HG03025 (cell line): ENCODE results near the gene CNOT2.

Source experiments
- ATAC-seq: cut with Tn5 transposase; IDR thresholded peaks from one replicate; pipeline ENCODE4 v1.9.1; 2021; ENCODE audit warnings: mild to moderate bottlenecking, moderate library complexity; ENCODE audit not compliant: unreplicated experiment, low FRiP score

The CNOT2 gene

DNA sequence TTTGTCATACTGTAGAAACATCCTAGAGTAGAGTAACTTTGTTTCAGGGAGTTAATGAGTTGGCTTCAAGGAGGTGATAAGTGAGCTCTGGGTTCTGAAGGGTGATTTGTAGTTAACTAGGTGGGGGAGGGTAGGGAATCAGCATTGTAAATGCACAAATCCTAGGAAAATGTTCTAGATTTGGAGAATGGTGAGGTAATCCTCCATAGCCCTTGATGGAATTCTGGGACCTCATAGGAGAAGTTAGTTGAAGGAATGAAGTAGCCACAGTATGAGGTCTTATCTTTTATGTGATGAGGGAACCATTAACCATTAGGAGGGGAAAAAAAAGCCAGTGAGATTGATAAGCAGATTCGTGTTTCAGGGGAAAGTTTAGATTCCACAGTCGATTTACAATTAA lies 8.0 kb downstream of the CNOT2 start:
- no peak for ATAC-seq

DNA sequence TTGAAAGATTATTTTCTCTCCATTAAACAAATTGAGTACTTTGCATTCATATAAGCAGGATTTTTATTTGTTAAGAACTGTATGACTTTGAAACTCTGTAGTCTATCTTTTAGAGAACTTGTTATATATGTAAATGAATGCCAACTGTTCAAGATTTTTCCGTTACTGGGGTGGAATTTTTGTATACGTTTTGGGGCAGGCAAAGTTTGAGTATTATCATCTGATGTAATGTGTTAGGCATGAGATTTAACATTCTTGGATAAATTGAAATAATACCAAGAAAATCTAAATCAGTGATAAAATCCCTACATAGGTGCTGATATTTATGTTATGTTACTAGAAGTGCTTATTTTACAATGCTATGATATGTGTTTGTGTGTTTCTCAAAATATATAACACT lies 8.4 kb downstream of the CNOT2 start:
- no peak for ATAC-seq

DNA sequence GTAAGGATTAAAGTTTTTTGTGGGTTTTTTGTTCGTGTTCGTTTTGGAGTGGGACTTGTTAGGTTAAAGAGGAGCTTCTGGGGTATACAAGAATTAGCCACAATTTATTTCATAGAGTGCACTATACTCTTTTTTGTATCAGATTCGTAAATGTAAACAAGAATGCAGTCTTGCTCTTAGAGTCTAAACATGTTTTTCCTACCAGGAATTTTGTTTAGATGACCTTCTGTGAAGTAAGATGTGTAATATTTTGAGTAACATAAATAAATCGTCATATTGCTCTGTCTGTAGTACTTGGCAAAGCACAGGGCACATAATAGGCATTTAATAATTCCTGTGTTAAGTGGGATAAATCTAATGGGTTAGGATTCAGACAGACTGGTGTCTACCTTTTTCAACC lies 9.6 kb downstream of the CNOT2 start:
- ATAC-seq = no peak

DNA sequence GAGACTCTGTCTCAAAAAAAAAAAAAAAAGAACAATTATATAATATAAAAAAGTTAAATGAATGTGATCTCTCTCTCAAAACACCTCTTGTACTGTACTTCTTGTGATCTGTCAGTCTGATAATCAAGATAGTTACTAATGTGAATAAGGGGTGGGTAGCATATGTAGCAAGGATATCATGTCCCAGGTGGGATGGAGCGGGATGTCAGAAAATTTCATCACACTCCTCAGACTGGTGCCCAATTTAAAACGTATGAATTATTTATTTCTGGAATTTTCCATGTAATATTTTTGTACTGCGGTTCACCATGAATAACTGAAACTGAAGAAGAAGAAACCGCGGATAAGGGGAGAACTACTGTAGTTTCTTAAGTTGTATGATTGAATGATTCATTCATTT lies 11.0 kb downstream of the CNOT2 start:
- ATAC-seq = no peak

DNA sequence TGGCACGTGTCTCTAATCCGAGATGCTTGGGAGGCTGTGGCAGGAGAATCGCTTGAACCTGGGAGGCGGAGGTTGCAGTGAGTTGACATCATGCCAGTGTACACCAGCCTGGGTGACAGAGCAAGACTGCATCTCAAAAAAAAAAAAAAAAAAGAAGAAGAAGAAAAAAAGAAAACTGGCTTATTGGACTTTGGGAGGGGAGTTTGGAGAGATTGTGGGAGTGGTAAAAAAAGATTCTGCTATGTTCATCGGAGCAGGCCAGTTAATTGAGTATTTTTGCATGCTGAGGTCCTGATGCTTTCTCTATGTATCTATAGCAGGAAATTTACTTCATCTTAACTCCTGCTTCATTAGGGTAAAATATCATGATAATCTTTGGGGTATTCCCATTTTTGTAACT lies 11.6 kb downstream of the CNOT2 start:
- no peak for ATAC-seq

DNA sequence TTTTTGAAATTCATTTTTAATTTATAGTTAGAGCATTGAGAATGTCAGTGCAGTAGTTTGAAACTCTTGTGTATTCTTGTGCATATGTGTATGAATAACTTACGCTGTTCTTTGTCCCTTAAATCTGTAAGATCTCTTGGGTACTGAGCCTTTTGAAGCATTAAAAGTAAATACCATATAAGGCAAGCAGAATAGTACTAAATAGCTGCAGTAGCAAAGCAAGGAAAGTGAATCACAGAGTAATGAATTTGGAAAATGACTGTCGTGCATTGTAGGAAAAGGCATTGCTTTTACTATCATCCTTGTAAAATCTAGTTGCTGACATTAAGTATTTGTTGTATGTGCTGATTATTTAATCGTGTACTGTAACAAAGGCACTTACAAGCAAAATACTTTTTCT lies 12.1 kb downstream of the CNOT2 start:
- no peak for ATAC-seq

DNA sequence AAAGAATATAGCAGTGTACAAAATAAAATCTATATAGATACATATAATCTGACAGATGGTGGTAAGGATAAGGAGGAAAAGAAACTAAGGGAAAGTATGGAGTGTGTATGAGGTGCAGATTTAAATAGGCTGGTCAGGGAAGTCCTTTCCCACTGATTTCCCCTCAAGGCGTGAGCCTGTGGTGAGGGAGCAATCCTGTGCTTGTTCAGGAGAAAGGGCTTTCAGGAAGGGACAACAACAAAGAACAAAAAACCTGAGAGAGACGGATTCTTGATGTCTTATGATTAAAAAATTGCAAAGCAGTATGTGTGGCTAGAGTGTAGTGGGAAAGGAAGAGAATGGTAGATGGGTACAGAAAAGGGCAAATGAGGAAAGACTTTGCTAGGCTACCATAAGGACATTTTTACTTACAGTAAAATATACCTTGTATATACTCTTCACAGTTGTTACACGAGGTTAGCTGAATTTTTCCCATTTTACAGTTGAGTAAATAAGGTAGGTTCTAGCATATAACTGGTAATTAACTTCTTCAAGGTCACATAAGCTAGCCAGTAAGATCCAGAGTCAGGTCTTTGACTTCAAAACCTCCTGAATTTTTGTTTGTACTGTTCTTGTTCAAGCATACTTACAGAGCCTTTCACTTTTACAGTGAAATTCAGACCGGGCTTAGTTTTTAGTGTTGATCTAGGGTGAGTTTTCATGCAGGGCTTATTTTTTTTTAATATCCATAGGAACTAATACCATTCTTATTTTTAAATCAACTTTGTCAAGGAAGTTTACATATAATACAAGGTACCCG lies 15.6 kb downstream of the CNOT2 start:
- ATAC-seq = no peak

DNA sequence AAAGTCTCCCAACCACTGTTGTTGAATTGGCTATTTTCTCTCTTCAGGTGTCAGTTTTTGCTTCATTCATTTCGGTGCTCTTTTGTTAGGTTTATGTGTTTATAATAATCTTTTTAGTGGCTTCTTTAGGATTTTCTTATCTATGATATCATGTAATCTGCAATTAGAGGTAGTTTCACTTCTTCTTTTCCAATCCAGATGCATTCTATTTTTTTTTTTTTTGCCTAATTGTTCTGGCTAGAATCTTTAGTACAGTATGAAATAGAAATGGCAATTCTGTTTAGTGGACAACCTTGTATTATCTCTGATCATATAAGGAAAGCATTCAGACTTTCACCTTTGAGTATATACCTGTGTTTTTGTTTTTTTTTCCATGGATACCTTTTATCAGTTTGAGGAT lies 17.4 kb downstream of the CNOT2 start:
- no peak for ATAC-seq

DNA sequence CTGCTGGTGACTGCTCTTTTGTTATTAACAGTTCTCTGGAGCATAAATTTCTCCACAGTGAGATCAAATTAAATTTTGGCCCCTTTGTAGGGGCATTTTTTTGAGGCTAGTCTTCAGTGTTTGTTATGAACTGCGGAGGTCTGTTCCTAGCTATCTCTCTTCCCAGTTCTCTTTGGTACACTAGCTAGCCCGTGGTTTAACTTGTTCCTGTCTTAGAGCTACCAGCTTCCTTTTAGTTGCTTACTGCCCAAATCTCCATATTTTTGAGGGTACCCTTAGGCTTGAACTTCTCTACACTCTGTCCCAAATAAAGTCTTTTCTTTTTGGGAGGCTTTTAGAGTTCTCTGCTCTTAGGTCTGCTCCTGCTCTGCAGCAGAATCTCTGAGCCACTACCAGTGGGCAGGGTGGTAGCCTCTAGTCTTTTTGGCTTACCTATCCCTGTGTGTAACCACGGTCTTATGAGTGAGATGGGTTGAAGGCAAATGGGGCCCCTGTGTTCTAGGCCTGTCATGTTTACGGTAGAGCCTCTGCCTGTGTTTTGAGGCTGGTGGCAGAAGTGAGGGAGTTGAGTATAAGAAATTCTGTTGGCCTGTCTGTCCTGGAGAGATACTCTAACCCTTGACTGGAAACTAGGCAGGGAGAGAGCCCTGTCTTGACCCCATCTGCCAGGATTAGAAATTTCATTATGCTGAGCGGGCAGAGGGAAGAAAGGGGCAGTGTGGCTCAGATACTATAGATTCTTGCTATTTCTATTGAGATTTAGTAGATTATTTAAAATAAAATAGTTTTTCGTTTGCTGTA lies 21.0 kb downstream of the CNOT2 start:
- ATAC-seq = no peak

DNA sequence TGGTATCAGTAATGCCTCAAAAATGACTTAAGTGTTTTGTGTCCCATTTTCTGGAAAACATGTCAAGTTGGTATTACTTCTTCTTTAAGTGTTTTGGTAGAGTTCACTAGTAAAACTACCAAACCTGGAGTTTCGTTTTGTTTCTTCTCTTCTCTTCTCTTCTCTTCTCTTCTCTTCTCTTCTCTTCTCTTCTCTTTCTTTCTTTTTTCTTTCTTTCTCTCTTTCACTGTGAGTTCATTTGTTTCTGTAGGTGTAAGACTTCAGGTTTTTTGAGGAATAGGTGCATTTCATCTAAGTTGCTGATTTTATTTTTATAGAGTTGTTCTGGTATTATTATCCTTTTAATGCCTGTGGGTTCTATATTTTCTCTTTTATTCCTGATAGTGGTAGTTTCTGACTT lies 21.9 kb downstream of the CNOT2 start:
- ATAC-seq = no peak

DNA sequence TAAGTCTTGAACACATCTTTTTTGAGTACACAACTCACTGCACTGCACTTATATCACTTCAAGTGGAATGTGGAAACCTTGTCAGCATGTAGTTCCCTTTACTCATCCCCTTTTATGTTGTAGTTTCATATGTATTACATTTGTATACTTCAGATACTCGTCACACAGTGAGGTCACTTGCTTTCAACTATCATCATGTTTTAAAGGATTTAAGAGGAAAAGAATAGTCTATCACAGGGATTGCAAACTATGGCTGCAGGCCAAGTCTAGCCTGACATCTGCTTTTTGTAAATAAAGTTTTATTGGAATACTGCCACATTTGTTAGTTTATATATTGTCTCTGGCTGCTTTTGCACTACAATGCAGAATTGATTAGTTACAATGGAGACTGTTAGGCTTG lies 24.3 kb downstream of the CNOT2 start:
- ATAC-seq = no peak

DNA sequence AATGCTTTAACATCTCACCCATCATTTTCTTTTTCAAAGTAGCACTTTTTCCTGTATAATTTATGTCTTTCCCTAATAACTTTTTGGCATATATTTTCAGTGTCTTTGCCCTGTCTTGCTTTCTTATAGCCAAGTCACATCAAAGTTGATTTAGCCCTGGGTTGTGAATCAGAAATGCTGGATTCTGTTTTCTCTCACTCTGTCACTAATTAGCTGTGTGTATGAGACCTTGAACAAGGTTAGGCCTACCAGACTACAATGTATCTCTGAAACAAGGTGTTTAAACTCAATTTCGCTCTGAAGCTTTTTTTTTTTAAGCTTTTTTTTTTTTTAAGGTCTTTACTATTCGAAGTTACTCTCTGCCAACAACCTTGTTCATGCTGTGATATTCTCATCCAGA lies 25.7 kb downstream of the CNOT2 start:
- ATAC-seq = no peak

DNA sequence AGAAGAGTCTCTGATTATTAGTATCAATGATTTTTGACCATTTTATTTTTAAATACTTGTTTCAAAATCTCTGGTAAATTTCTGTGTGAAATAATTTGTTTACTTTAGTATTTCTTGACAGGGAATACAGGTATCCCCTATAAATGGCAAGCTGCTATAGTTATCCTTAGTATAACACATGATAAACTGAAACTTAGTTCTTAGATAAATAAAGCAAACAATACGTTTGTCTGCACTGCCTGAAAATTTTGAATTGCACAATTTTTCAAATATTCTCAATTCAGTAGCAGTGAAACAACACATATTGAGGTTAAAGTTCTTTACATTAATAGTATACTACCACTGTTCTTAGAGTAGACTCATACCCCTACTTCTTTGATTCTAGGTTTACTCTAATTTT lies 26.9 kb downstream of the CNOT2 start:
- no peak for ATAC-seq

DNA sequence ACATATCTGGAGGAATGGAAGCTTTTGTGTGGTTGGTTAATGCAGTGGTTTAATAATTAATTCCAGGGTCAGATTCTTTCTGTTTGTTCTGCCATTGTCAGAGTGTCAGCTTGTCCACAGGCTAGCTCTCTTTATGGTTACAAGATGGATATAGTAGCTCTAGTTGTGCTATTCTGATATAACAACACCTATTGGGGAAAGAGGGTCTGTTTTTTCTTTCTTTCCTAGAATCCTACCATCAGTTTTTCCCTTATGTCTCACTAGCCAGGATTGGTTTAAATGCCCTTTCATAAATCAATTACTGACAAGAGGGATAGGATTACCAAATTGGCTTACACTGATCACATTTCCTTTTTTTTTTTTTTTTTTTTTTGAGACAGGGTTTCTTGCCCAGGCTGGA lies 27.8 kb downstream of the CNOT2 start:
- ATAC-seq = no peak

DNA sequence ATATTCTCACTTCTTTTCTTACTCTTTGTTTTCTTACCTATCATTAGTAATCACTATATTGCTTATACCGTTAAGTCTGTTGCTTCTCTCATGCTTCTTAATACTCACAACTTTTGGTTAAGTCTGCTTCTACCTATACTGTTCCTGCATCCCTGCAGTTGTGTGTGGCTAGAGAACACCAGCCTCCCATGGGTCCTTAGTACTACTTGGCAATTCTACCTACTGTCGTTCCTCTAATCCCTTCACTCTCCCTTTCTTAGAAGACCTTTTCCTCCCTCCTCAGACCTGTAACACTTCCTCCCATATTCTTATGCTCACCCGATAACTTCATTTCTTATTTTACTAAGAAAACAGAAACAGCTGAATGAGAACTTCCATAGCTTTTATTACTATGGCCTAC lies 29.3 kb downstream of the CNOT2 start:
- no peak for ATAC-seq

DNA sequence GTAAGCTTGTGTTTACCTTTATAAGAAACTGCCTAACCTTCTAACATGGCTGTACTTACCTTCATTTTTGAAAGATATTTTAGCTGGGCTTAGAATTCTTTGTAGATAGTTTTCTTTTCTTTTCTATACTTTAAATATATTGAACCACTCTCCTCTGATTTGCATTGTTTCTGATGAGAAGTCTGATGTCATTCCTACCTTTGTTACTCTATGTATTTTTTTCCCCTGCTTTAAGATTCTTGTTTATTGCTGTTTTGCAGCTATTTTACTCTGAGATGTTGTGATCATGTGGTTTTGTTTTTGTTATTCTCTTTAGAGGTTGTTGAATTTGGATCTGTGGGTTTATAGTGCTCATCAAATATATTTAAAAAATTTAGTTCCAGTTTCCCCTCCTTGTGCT lies 31.8 kb downstream of the CNOT2 start:
- ATAC-seq = no peak

DNA sequence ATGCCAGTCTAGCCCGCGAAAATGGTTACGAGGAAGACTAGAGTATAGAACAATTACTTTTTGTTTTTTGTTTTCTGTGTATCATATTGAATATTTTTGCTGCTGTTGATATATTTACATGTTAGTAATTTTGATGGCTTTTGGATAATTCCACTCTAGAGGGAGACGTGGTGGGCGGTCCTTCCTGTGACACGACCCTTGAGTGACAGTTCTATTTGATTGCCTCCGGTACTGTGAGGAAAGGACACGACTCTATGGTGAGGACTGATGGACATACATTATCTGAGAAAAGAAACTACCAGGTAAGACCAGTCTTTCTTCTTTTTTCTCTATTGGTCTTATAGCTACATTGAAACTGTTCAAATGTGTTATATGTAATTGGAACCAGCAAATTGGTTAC lies 34.7 kb downstream of the CNOT2 start:
- no peak for ATAC-seq

DNA sequence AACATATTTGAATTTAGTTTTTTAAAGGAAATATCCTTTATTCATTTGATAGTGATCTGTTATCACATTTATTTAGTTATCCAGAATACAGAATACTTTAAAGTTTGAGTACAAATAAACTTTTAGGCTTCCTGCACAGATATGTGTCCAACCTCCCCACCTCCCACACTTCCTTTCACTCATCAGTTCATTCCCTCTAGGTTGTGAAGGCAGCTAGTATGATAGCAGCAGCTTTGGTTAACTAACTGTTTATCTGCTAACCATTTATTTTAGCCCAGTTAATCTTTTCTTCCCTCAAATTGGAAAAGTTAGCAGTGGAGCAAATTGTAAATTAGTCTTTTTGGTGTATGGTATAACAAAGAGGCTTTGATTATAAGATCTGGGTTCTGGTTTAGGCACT lies 35.7 kb downstream of the CNOT2 start:
- ATAC-seq = no peak

DNA sequence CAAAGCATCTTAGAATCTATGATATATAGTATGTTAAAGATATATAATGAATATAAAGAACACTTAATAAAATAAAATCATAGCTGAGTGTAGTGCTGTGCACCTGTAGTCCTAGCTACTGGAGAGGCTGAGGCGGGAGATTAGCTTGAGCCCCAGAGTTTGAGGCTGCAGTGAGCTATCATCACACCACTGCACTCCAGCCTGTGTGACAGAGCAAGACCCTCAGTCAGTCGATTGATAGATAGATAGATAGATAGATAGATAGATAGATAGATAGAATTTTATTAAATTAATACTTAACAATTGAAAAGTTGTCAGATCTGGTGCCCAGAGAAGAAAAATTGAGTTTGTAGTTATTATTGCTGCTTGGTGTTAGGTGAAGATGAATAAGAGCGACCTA lies 40.0 kb downstream of the CNOT2 start:
- ATAC-seq = no peak

DNA sequence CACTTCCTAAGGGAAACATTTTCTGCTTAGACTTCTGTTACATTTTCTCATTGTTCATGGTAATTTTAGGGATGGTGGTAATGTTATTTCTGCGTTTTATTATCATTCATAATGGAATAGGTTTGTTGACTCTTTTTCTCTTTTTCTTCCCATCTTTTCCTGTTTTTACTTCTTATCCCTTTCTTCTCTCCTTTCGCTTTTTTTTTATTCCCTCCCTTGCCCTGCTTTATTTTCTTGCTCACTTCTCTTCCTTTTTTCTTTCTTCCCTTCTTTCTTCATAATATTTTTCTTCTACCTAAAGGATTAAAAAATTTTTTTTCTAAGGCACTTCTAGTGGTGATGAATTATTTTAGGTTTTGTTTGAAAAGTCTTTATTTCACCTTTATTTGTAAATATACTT lies 45.6 kb downstream of the CNOT2 start:
- ATAC-seq = no peak

DNA sequence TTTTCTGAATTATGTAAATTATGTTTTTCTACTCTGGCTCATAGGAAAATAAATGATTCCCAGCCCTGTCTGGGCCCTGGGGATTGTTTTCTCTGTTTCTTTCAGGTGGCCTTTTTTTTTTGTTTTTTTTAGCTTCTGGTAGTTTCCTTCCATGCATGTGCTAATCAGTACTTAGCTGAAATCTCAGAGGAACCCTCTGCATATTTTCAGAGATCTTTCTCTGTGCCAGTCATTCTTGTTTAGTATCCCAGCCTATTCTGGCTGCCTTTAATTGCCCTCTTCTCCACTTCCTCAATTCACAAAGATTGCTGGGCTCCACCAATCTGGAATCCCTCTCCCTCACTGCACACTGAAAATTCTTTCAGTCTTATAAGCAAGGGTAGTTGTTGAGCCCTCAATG lies 46.9 kb downstream of the CNOT2 start:
- no peak for ATAC-seq
